ENCODE results near the gene ATP5F1D. TPM values are rescaled to one million over a fixed set of nuclear protein-coding genes. Genes with fewer than 3 reads are reported as not detected.
"Not testable (repeated sequence)": the region's sequence is repeated elsewhere in the genome, so short reads cannot be mapped to it uniquely, and the experiment has no call there.

The ATP5F1D gene
- 110 to 125 TPM (median 122 TPM) in 3 replicates for total RNA-seq
- long read RNA-seq, transcript ATP5F1D-201 (4 exons, 997 nt) = minor isoform, 45 of 173 reads
- long read RNA-seq, transcript ATP5F1D-202 (5 exons, 704 nt) = major isoform, 83 of 173 reads
- long read RNA-seq, partial matches to known transcripts = 41 of 173 reads
- long read RNA-seq, other reads (novel, unspliced or antisense) = 0 of 173 reads

- Mint-ChIP-seq H3K9me3 (ENCODE audit: low read depth) (no peaks in the 10 kb centered on the region), H3K4me1 (ENCODE audit: low read depth) (peaks cover 35% of the 10 kb centered on the region), H3K36me3 (ENCODE audit: low read depth) (no peaks in the 10 kb centered on the region), H3K4me3 (ENCODE audit: unreplicated experiment) (peak within 1 kb of the TSS; percentile 79), H3K27me3 (ENCODE audit: low read depth) (no peaks in the 10 kb centered on the region), H3K27ac (ENCODE audit: unreplicated experiment) (peak within 1 kb of the TSS; percentile 96)
- TF ChIP-seq, protein P1, sequence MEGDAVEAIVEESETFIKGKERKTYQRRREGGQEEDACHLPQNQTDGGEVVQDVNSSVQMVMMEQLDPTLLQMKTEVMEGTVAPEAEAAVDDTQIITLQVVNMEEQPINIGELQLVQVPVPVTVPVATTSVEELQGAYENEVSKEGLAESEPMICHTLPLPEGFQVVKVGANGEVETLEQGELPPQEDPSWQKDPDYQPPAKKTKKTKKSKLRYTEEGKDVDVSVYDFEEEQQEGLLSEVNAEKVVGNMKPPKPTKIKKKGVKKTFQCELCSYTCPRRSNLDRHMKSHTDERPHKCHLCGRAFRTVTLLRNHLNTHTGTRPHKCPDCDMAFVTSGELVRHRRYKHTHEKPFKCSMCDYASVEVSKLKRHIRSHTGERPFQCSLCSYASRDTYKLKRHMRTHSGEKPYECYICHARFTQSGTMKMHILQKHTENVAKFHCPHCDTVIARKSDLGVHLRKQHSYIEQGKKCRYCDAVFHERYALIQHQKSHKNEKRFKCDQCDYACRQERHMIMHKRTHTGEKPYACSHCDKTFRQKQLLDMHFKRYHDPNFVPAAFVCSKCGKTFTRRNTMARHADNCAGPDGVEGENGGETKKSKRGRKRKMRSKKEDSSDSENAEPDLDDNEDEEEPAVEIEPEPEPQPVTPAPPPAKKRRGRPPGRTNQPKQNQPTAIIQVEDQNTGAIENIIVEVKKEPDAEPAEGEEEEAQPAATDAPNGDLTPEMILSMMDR (IDR thresholded peaks at IDR 0.05) = no peak
- DNase-seq (ENCODE audit: low spot score) = no peak
Observed at GRCh38 chr19:1241417-1242095, at the start of gene ATP5F1D. Gene ATP5F1D (plus strand): TSS chr19:1241751. CDS start chr19:1241851, 100 bp downstream.

- Mint-ChIP-seq H3K36me3 (ENCODE audit: low read depth) (no peaks in the 10 kb centered on the region), H3K27ac (ENCODE audit: unreplicated experiment) (no peak overlapping the region), H3K4me3 (ENCODE audit: unreplicated experiment) (no peak overlapping the region), H3K27me3 (ENCODE audit: low read depth) (no peaks in the 10 kb centered on the region), H3K4me1 (ENCODE audit: low read depth) (peaks cover 11% of the 10 kb centered on the region), H3K9me3 (ENCODE audit: low read depth) (no peaks in the 10 kb centered on the region)
- TF ChIP-seq, protein P1 (IDR thresholded peaks at IDR 0.05) = no peak
- no peak for DNase-seq (ENCODE audit: low spot score)
Observed at GRCh38 chr19:1199531-1199930, 42.0 kb upstream of the ATP5F1D start.

DNA sequence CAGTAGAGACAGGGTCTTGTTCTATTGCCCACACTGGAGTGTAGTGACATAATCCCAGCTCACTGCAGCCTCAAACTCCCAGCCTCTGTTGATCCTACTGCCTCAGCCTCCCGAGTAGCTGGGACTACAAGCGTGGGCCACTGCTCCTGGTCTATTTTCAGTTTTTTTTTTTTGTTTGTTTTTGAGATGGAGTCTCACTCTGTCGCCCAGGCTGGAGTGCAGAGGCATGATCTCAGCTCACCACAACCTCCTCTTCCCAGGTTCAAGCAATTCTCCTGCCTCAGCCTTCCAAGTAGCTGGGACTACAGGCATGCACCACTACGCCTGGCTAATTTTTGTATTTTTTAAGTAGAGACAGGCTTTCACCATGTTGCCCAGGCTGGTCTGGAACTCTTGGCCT, 40.9 kb upstream of the ATP5F1D start:
- H3K36me3 Mint-ChIP-seq (ENCODE audit: low read depth); H3K4me3 Mint-ChIP-seq (ENCODE audit: unreplicated experiment); DNase-seq (ENCODE audit: low spot score); H3K27ac Mint-ChIP-seq (ENCODE audit: unreplicated experiment); H3K27me3 Mint-ChIP-seq (ENCODE audit: low read depth); H3K9me3 Mint-ChIP-seq (ENCODE audit: low read depth): not testable (repeated sequence)
- peaks cover 12% of the 10 kb centered on the region for H3K4me1 Mint-ChIP-seq (ENCODE audit: low read depth)

GRCh38 chr19:1205114-1206099, 36.1 kb upstream of the ATP5F1D start, which contains the start of gene STK11:
Gene STK11 (plus strand): TSS chr19:1205778. CDS start chr19:1206914, 1,136 bp downstream.
- Mint-ChIP-seq H3K4me3 (ENCODE audit: unreplicated experiment) (peak within 1 kb of the TSS; percentile 90), H3K27me3 (ENCODE audit: low read depth) (no peaks in the 10 kb centered on the region), H3K36me3 (ENCODE audit: low read depth) (no peaks in the 10 kb centered on the region), H3K9me3 (ENCODE audit: low read depth) (no peaks in the 10 kb centered on the region), H3K4me1 (ENCODE audit: low read depth) (peaks cover 43% of the 10 kb centered on the region), H3K27ac (ENCODE audit: unreplicated experiment) (peak within 1 kb of the TSS; percentile 94)
- DNase-seq (ENCODE audit: low spot score) = peak; percentile 100
- TF ChIP-seq, protein P1 (IDR thresholded peaks at IDR 0.05) = no peak

DNA sequence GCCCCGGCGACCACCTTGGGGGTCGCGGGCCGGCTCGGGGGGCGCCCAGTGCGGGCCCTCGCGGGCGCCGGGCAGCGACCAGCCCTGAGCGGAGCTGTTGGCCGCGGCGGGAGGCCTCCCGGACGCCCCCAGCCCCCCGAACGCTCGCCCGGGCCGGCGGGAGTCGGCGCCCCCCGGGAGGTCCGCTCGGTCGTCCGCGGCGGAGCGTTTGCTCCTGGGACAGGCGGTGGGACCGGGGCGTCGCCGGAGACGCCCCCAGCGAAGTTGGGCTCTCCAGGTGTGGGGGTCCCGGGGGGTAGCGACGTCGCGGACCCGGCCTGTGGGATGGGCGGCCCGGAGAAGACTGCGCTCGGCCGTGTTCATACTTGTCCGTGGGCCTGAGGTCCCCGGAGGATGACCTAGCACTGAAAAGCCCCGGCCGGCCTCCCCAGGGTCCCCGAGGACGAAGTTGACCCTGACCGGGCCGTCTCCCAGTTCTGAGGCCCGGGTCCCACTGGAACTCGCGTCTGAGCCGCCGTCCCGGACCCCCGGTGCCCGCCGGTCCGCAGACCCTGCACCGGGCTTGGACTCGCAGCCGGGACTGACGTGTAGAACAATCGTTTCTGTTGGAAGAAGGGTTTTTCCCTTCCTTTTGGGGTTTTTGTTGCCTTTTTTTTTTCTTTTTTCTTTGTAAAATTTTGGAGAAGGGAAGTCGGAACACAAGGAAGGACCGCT, 35.2 kb upstream of the ATP5F1D start:
- DNase-seq (ENCODE audit: low spot score) = no peak
- Mint-ChIP-seq H3K36me3 (ENCODE audit: low read depth) (no peaks in the 10 kb centered on the region), H3K4me1 (ENCODE audit: low read depth) (peaks cover 44% of the 10 kb centered on the region), H3K27me3 (ENCODE audit: low read depth) (no peaks in the 10 kb centered on the region), H3K27ac (ENCODE audit: unreplicated experiment) (peak overlapping the region; percentile 94), H3K9me3 (ENCODE audit: low read depth) (no peaks in the 10 kb centered on the region), H3K4me3 (ENCODE audit: unreplicated experiment) (peak overlapping the region; percentile 90)
- TF ChIP-seq, protein P1 (IDR thresholded peaks at IDR 0.05) = no peak
